BJ (cell line): ENCODE measurements around the gene ADARB2. TPM values are rescaled to one million over a fixed set of nuclear protein-coding genes. Genes with fewer than 3 reads are reported as not detected.

ENCODE experiments used
- CTCF ChIA-PET: fragments of 350-600 bp; formaldehyde crosslinking; extraction: SDS; loops from one replicate; lab custom pipeline; 2021; ENCODE audit warnings: antibody characterized with exemption, inconsistent platforms; lab: Yijun Ruan, JAX
- POLR2A ChIA-PET: fragments of 300-600 bp; sonication (Branson Sonifier 250); formaldehyde crosslinking; extraction: SDS; loops from one replicate; lab custom pipeline; 2021; ENCODE audit warnings: antibody characterized with exemption; lab: Charles Lee
- DNase-seq: peaks from one replicate; pipeline ENCODE4 v3.0.0-alpha.2; 2011; ENCODE audit warnings: low read depth
- H3K27me3 ChIP-seq: 2 replicates; pipeline ENCODE4 v1.6.0; 2011; ENCODE audit warnings: low read length; ENCODE audit not compliant: control insufficient read depth, insufficient read depth
- H3K36me3 ChIP-seq: 2 replicates; pipeline ENCODE4 v1.5.1; 2011; ENCODE audit warnings: low read length; ENCODE audit not compliant: control insufficient read depth, insufficient read depth
- H3K4me3 ChIP-seq: 2 replicates; pipeline ENCODE4 v1.5.1; 2011; ENCODE audit warnings: low read depth, mild to moderate bottlenecking, control low read depth, low read length
- CTCF ChIP-seq: IDR thresholded peaks from 2 replicates; pipeline ENCODE4 v1.5.1; 2011; ENCODE audit warnings: low read depth, mild to moderate bottlenecking, control low read depth, inconsistent platforms, low read length, moderate library complexity; ENCODE audit not compliant: insufficient read depth
- polyA plus RNA-seq: library from polyadenylated mRNA; depleted of rRNA; stranded (reverse); fragments of >200 nt; gene quantifications from 2 replicates; pipeline ENCODE4 v1.2.3, GENCODE V29; 2011

The ADARB2 gene
- polyA plus RNA-seq, 1 experiment: not detected

- no peak for DNase-seq
- no peaks in the 10 kb centered on the region for H3K27me3 ChIP-seq
- H3K36me3 ChIP-seq: no peaks in the 10 kb centered on the region
- ChIA-PET POLR2A (no interaction called here), CTCF (no interaction called here)
- no peak overlapping the region for H3K4me3 ChIP-seq
- TF ChIP-seq CTCF: no peak
Measured at GRCh38 chr10:1736144-1736971, 967 bp downstream of the ADARB2 start.

GRCh38 chr10:1735562-1735961 is 1.8 kb downstream of the ADARB2 start:
- no peak for TF ChIP-seq CTCF
- DNase-seq: no peak
- ChIA-PET CTCF (no interaction called here), POLR2A (no interaction called here)
- Histone ChIP-seq H3K4me3 (no peak overlapping the region), H3K27me3 (no peaks in the 10 kb centered on the region), H3K36me3 (no peaks in the 10 kb centered on the region)

DNA sequence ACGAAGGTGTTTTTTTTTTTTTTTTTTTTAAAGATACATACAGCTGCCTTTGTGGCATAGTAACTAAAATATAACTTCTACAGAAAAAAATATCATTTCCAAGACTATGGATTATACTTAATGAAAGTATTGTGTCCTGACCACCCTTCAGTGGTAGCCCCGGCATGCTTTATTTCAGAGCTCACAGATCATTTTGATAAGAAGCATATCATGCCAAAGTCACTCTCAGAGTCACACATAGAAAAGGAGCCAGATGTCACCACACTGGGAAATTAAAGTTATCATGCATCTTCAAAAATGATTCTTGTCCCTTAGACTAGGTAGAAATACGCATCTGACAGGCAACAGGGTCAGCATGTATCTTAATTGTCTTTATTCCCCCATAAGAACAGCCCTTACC is 3.0 kb downstream of the ADARB2 start:
- DNase-seq: no peak
- Histone ChIP-seq H3K27me3 (no peaks in the 10 kb centered on the region), H3K36me3 (no peaks in the 10 kb centered on the region), H3K4me3 (no peak overlapping the region)
- ChIA-PET POLR2A (no interaction called here), CTCF (no interaction called here)
- TF ChIP-seq CTCF: no peak

- CTCF ChIA-PET: no interaction called here
- no peak for TF ChIP-seq CTCF
Measured at GRCh38 chr10:1733720-1734119, 3.6 kb downstream of the ADARB2 start.

GRCh38 chr10:1732564-1732996 is 4.7 kb downstream of the ADARB2 start:
- Histone ChIP-seq H3K36me3 (no peaks in the 10 kb centered on the region), H3K4me3 (no peak overlapping the region), H3K27me3 (no peaks in the 10 kb centered on the region)
- CTCF ChIA-PET: interaction anchor here (0.5 to 0.7 kb wide), 2 partner anchors 34 to 50 kb away, joined by 3 read pairs; no protein-coding TSS in a partner anchor
- POLR2A ChIA-PET: no interaction called here
- no peak for DNase-seq
- TF ChIP-seq CTCF: no peak

More at GRCh38 chr10:1733720-1734119, 3.6 kb downstream of the ADARB2 start:
- H3K27me3 ChIP-seq: no peaks in the 10 kb centered on the region
- H3K36me3 ChIP-seq: no peaks in the 10 kb centered on the region
- POLR2A ChIA-PET: no interaction called here
- no peak for DNase-seq
- H3K4me3 ChIP-seq: no peak overlapping the region
